H1 (cell line): Measurements from ENCODE around the gene FHIT.

Source experiments
- CHD2 ChIP-seq: IDR thresholded peaks from 2 replicates; pipeline ENCODE4 v1.6.1; 2012; ENCODE audit warnings: low read length, improper control_type of control experiment
- CTCF ChIP-seq, 3 experiments: IDR thresholded peaks; 1 replicate in 2 of 3; 2 replicates in 1 of 3; pipeline versions ENCODE4 v1.5.1 to v1.6.1; 2011; ENCODE audit warnings: low read length in 3 of 3, mild to moderate bottlenecking in 3 of 3, inconsistent platforms in 2 of 3, low read depth in 1 of 3, moderate library complexity in 1 of 3; ENCODE audit not compliant: insufficient read depth in 1 of 3; ENCODE audit errors: control extremely low read depth in 1 of 3
- EP300 ChIP-seq, 2 experiments: IDR thresholded peaks; 1 replicate in 1 of 2; 2 replicates in 1 of 2; pipeline ENCODE4 v1.6.1; 2011 to 2012; ENCODE audit warnings: low read depth in 2 of 2, low read length in 2 of 2, mild to moderate bottlenecking in 2 of 2, borderline replicate concordance in 1 of 2, inconsistent platforms in 1 of 2, moderate library complexity in 1 of 2
- EZH2 ChIP-seq: fragments of 200-600 bp; sonication (generic); IDR thresholded peaks from 2 replicates; pipeline ENCODE4 v1.7.1; 2012; ENCODE audit warnings: low read depth, mild to moderate bottlenecking, moderate library complexity, low read length, inconsistent platforms; ENCODE audit not compliant: severe bottlenecking
- GABPA ChIP-seq: IDR thresholded peaks from 2 replicates; pipeline ENCODE4 v1.6.1; 2011; ENCODE audit warnings: mild to moderate bottlenecking, low read length, moderate library complexity, borderline replicate concordance; ENCODE audit not compliant: insufficient read depth
- POLR2AphosphoS5 ChIP-seq: IDR thresholded peaks from 2 replicates; pipeline ENCODE4 v1.6.1; 2011; ENCODE audit warnings: low read depth, low read length
- SIX5 ChIP-seq: IDR thresholded peaks from 2 replicates; pipeline ENCODE4 v1.6.1; 2011; ENCODE audit warnings: mild to moderate bottlenecking, low read depth, low read length
- SP1 ChIP-seq: IDR thresholded peaks from 2 replicates; pipeline ENCODE4 v1.6.1; 2011; ENCODE audit warnings: low read depth, low read length
- SP2 ChIP-seq: IDR thresholded peaks from 2 replicates; pipeline ENCODE4 v1.6.1; 2012; ENCODE audit warnings: mild to moderate bottlenecking, low read length, inconsistent platforms
- SRF ChIP-seq: IDR thresholded peaks from 2 replicates; pipeline ENCODE4 v1.6.1; 2011; ENCODE audit warnings: mild to moderate bottlenecking, low read depth, low read length, moderate library complexity
- TCF12 ChIP-seq: IDR thresholded peaks from 2 replicates; pipeline ENCODE4 v1.6.1; 2011; ENCODE audit warnings: low read depth, mild to moderate bottlenecking, low read length
- USF2 ChIP-seq: IDR thresholded peaks from 2 replicates; pipeline ENCODE4 v1.6.1; 2011; ENCODE audit warnings: low read length, improper control_type of control experiment
- YY1 ChIP-seq: IDR thresholded peaks from 2 replicates; pipeline ENCODE4 v1.6.1; 2011; ENCODE audit warnings: low read depth, mild to moderate bottlenecking, low read length

GRCh38 chr3:61173676-61174075 is 77.6 kb downstream of the FHIT start:
- no peak for TF ChIP-seq POLR2AphosphoS5
- no peak for TF ChIP-seq CTCF (IDR thresholded peaks at IDR 0.05; ENCODE audit: control extremely low read depth in 1 of 3, insufficient read depth in 1 of 3, low read depth in 1 of 3, low read length in 3 of 3)
- TF ChIP-seq EP300 (IDR thresholded peaks at IDR 0.05; ENCODE audit: borderline replicate concordance in 1 of 2, low read depth in 2 of 2, low read length in 2 of 2): no peak
- TF ChIP-seq SRF: no peak
- no peak for TF ChIP-seq SP2
- no peak for TF ChIP-seq SP1
- TF ChIP-seq GABPA: no peak
- no peak for TF ChIP-seq CHD2
- no peak for TF ChIP-seq TCF12
- no peak for TF ChIP-seq YY1
- no peak for TF ChIP-seq USF2
- TF ChIP-seq SIX5: no peak
- no peak for TF ChIP-seq EZH2
